NCI-H510A treated with DMSO at 0.1 percent for 48 hours (cell line): ENCODE data around the gene TMEM267.
"Not testable (repeated sequence)": the region's sequence is repeated elsewhere in the genome, so short reads cannot be mapped to it uniquely, and the experiment has no call there.

Experiments used
- DNase-seq: peaks from one replicate; lab custom pipeline; 2025; lab: John Stamatoyannopoulos, UW

Gene TMEM267

DNA sequence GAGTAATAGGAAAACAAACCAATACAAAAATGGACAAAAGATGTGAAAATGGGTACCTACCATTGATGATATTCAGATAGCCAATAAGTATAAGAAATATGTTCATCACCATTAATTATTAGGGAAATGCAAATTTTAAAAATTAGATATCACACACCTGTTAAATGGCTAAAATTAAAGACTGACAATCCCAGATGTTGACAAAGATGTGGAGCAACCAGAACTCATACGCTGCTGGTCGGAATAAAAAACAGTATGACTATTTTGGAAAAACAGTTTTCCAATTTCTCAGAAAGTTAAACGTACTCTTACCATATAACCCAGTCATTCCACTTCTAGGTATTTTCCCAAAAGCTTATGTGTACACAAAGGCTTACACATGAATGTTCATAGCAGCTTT is 27.1 kb downstream of the TMEM267 start:
- no peak for DNase-seq

DNA sequence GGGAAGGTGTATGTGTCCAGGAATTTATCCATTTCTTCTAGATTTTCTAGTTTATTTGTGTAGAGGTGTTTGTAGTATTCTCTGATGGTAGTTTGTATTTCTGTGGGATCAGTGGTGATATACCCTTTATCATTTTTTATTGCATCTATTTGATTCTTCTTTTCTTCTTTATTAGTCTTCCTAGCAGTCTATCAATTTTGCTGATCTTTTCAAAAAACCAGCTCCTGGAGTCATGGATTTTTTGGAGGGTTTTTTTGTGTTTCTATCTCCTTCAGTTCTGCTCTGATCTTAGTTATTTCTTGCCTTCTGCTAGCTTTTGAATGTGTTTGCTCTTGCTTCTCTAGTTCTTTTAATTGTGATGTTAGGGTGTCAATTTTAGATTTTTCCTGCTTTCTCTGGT is 42.1 kb downstream of the TMEM267 start:
- not testable (repeated sequence) for DNase-seq

DNA sequence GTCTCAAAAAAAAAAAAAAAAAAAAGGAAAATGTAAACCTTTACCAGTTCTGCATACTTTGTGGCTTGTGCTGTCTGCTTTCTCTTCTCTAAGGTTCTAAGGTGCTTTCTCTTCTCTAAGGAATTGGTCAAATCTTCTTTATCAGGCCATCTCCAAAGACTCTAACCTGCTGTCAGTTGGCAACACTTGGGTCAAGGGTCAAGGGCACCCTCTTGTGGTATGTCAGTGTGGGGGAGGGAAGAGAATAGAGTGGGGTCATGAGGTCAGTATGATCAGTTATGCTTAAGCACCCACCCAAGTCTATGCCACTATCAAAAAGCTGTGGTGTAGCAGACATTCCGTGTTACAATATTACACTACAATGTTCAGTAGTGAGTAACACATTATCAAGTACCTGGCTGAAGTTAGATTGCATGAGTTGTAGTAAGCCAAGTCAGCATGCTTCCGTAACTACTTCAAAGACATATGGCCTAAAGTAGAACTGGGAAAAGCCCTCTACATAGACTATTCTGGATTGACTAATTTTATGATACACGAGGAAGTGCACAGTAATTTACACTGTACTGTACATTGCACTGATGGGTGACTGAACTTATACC is 46.5 kb downstream of the TMEM267 start:
- DNase-seq, result no peak

DNA sequence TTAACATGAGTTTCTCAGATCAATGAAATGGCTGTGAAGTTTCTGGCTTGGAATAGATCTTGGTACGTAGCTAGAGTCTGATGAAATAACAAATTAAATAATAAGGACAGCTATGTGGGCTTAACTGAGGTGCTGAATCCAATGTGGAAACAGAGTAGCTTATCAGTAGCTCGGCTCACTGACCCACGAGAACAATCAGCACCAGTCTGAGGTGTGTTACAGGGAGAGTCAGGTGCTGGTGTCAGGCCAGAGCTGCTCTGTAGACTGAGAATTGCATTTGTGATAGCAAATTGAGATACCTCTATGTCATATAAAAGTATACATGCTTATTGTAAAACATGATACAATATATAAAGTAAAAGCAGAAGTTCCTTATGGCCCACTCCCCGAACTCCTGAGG is 50.3 kb downstream of the TMEM267 start:
- no peak for DNase-seq

DNA sequence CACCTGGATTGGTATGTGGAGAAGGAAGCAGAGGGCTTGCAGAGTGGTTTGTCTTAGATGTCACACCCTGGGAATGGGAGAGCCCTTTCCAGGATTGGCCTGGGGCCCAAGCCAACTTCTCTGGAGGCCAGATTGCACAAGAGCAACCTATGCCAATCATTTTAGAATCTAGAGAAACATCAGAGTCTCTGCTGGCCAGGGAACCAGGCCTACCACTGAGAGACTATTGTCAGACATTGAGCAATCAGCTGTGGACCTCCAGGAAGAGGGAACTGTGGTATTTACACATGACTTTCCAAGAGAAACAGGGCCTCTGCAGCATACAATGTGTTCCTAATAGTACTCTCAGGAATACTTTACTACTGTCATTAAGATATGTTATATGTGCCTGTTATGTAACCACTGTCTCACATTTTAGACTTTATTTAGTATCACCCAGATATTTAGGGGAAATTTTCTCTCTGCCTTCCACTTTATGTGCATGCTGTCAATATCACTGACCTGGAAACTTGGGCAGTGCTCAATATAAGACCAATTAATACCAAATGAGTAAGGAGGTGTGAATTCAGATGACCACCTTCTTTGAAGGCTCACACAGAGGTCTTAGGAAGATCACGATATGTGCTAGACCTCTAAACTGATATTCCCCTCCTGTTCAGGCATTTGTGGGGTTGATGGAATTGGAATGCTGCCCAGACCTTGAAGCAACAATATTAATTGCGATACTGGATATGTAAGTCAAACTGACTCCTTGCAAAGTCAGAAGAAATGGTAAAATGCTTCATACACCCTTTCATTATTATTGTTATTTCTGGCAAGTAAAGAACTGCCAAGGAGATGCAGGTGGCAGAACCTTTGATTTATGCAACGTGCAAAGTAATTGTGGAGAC is 50.9 kb downstream of the TMEM267 start:
- DNase-seq, result peak; percentile 18

DNA sequence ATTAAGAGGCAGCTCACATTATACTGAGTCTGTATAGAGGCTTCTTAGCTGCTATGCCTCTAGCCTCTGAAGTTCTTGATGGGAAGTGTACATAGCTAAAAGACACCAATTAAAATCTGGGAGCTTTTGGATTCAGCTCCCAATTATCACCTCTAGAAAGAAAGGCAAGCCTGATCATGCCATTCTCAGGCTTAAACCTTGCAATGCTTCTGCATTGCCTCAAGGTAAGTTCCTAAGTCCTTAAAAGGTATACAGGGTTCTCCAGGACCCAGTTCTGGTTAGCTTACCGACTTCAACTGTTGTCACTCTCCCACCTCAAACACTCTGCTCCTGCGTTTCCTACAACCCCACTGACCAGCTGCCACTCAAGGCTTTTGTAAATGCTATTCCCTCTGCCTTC is 54.0 kb downstream of the TMEM267 start:
- DNase-seq, result no peak

DNA sequence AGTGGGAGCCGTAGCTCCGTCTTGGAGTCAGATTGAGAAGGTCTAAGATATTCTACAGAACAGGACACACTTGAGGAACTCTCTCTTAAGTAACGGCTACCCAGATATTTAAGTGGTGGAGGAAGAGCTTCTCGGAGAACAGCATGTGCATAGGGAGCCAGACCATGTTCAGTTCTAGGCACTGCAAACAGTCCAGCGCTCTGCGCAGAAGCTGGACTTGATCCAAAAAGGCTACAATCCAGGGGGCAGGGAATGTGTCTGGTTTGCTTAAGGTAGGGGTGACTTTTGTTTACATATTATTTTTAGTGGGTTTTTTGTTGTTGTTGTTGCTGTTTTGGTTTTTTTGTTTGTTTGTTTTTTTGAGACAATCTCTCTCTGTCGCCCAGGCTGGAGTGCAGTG is 54.6 kb downstream of the TMEM267 start:
- DNase-seq, result no peak

DNA sequence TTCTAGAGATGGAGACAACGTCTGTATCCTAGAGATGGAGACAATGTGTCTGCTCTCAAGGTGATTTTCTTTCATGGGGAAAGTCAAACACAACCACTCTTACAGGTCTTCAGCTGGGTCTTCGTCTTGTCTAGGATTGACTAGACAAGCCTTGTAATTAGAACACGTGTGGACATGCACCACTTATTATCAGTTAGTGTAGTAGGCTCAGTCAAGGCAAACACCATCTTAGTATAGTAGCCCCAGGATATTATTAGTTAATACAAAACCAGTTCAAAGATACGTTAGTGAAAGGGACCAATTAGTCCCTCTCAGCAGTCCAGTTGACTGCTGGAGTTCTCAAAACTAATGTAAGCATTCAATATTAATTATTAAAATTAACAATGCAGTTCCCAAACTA is 56.4 kb downstream of the TMEM267 start:
- DNase-seq, result no peak

DNA sequence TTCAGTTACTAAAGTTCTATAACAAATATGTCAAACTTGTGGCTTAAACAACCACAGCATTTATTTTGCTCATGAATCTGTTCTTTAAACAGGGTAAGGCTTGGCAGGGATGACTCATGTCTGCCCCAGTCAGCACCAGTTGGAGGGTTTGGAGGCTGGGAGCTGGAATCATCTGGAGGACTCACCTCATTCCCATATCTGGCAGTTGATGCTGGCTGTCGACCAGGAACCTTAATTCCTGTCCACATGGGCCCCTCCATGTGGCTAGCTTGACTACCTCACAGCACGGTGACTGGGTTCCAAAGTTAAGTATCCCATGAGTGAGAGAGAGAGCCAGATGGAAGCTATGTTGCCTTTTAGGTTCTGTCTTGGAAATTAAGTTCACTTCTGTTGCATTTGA is 57.7 kb downstream of the TMEM267 start:
- no peak for DNase-seq

DNA sequence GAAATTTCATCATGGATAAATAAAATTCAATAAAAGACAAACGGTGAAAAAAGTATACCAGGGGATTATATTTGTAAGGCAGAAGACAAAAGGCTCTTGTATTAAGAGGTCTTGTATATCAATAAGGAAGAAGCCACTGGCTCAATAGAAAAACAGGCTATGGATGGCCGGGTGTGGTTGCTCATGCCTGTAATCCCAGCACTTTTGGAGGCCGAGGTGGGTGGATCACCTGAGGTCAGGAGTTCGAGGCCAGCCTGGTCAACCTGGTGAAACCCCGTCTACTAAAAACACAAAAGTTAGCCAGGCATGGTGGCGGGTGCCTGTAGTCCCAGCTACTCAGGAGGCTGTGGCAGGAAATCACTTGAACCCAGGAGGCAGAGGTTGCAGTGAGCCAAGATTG is 60.6 kb downstream of the TMEM267 start:
- not testable (repeated sequence) for DNase-seq

DNA sequence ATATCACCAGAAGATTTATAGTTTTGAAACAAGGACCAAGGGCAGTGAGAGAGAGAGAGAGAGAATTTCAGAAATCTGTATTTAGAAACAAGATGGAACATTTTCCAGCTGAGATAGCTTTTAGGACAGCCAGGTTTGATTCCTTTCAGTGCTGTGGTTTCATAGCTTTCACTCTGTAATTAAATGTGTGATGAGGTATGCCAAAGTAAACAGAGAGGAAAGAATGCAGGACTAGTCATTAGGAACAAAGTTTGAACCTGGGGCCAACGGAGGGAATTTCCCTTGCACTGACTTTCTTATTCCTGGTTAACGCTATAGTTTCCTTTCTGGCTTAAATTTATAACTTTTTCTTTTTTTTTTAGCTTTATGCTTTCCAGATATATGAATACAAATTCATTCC is 61.5 kb downstream of the TMEM267 start:
- no peak for DNase-seq

DNA sequence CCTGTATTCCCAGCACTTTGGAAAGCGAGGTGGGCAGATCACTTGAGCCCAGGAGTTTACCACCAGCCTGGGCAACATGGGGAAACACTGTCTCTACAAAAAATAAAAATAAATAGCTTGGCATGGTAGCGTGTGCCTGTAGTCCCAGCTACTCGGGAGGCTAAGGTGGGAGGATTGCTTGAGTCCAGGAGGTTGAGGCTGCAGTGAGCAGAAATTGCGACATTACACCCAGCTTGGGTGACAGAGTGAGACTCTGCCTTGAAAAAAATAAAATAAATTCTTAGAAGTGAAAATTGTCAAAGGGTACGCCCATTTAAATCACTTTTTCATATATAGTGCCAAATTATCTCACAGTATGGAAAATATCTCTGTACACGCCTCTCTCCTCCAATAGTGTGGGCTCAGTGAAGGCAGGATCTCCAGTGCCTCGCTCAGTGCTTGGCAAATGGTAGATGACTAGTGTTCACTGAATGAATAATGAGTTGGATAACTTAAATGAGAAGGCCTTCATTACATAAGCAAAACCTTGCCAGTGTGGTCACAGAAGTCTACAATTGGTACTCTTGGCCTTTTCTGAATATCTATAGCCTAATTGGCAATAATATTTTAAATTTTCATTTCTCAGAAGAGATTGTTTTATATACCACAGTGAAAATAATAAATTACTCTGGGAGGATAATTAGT is 62.1 kb downstream of the TMEM267 start:
- DNase-seq, result no peak

DNA sequence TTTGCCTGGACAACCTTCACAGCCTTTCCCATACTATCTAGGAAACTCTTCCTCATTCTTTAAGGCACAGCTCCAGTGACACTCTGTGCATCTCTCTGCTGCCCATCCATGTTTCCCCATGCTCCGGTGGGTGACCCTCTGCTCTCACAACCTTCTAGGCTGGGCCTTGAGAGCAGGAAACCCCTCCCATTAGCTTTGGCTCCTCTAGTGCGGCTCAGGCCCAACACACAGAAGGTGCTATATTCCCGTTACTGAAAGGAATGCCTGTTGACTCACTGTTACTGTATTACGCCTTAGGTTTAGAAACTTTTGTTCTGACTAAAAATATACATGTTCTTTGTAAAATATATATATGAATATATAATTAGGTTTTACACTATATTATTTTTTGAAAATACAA is 63.4 kb downstream of the TMEM267 start:
- DNase-seq, result no peak

DNA sequence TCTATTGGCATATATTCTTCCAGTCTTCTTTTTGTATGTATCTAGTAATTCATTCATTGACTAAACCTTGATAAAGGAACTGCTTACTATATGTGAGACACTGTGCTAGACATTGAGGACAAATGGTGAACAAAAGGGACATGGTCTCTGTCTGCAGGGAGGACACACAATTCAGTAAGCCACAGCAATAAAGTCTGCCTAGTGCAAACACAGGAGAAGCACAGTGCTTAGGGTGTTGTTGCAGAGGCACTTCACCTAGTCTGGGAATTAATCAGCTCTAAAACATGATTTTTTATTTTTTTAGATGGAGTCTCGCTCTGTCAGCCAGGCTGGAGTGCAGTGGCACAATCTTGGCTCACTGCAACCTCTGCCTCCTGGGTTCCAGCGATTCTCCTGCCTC is 65.1 kb downstream of the TMEM267 start:
- DNase-seq, result no peak

DNA sequence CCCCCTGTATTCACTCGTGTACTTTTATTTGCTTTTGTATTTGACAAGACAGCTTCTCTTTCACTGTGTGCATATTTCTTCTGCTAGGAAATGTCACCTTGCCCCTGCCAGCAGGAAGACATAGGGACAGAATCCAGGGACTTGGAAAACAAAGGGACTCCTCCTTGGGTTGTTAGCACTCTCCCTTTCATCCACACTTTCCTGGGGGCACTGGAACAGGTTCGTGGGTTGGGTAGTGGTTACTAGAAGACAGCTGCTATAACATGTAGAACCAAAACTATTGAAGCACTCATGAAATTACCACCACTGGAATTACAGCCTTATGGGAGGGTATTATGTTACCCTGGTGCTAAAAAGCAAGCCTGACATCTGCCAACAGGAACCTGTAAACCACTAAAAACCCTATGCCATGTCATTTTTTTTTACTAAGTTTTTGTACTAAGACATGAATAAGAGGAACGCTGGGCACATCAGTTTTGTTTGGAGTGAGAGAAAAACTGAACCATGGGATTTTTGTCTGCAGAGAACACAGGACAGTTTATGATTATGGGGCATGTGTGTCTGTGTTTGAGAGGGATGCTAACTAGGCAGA is 66.8 kb downstream of the TMEM267 start:
- peak; percentile 27 for DNase-seq

DNA sequence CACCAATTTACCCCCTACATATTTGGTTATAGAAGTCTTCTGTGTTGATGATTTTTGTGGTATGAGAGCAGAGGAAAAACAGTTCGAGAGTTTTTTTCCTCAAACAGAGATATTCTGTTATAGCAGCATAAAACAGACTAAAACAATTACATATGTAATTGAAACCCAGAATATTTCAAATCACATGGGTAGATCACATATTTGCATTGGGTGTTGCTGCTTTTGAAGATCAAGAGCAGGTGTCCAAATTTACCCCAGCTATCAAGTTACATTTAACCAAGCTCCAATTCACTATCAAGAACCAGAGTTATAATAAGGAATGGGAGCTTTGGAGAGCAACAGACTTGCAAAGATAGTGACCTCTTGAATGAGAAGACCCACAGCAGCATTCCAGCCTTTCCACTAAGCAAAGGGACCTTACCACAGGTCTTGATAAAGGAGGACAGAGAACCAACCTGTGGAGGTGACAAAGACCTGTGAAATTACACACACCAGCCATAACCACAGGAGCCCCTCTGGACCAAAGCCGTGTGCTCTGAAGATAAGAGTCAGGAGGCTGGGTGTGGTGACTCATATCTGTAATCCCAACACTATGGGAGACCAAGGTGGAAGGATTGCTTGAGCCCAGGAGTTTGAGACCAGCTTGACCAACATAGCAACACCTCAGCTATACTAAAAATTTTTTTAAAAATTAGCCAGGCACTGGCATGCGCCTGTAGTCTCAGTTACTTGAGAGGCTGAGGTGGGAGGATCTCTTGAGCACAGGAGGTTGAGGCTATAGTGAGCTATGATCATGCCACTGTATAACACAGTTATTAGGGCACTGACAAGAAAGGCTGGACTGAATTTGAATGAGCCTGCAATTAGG is 67.5 kb downstream of the TMEM267 start:
- peak; percentile 42 for DNase-seq

DNA sequence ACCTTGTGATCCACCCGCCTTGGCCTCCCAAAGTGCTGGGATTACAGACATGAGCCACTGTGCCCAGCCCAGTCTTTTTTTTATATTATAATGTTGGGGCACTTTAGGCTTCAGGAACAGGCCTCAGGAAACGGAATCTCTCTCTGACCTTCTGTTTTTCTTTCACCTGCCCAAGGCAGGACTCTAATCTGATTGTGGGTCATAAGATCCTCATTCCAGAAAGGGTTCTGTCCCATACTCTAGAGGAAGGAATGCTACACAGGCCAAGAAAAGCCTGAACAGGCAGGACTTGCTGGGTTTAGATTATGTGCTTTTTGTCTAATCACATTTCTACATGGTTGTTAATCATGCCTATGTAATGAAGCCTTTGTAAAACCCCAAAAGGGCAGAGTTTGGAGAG is 69.7 kb downstream of the TMEM267 start:
- no peak for DNase-seq

DNA sequence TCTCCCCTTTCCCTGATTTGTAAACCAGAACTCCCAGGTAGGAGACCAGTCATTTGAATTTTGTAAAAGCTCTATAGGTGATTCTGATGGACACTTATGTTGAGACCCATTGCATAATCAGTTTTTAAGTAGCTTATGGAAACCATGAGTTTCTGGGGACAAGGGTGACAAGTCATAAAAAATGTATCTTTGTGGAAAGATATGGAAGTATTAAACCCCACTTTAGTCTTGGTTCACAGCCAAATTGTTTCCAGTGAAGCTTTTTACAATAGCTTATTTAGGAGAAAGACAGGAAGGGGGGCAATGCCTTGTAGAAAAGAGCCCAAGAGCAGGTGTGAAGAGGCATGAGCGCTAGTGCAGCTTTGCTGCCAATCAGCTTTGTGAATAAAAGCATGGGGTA is 71.0 kb downstream of the TMEM267 start:
- DNase-seq, result peak; percentile 94

DNA sequence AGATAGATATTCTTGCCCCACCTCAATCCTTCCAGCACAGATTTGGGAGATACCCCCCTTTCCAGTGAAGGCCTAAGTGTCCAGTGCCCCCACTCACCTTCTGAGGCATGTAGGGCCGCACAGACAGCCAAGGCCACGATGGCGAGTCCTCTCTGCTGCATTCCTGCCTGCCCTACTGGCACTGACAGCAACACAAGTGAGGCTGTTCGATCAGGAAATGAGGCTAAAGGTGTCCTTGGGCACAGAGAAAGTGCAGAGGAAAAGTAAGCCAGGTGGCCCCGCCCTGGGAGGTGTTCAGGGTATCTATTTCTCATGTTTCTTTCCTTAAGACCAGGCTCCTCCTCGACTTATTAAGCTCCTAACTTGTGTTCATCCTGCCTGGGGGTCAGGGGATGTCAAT is 71.5 kb downstream of the TMEM267 start, which contains the start of gene CCL28:
TSS of gene CCL28 (minus strand) at position 236 of the 400 bp plus-strand sequence. CDS start at position 161, 75 bp downstream.
- peak; percentile 38 for DNase-seq

DNA sequence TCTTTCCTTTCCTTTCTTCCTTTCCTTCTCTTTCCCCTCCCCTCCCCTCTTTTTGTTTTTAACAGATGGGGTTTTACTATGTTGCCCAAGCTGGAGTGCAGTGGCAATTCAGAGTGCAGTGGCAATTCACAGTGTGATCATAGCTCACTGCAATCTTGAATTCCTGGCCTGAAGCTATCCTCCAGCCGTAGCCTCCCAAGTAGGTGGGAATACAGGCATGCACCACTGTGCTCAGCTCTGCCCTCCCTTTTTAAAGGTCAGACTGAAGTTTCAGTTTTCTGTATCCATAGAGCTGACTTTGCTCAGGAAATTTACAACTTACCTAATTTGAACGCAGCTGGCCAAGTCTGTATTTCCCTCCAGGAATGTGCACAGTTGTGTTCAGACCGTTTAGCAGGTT is 72.2 kb downstream of the TMEM267 start:
- no peak for DNase-seq

DNA sequence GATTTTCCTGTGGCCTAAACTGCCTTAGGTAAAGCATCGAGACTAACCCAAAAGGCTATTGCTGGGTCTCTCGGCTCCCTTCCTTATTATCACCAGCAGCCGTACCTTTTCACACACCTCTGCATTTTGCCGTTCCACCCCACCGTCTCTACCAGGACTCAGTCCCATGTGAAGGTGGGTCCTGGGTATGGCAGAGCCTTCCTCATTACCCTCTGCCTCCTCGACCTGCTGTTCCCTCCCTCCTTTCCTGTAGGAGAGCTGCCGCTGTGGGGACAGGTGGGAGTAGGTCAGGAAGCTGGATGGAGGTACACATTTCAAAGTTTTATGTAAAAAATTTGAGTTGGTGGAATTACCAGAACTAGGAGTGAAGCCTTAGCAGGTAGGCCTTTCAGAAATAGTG is 73.3 kb downstream of the TMEM267 start:
- DNase-seq, result peak; percentile 60
